NCI-H1694 (cell line): ENCODE results near the gene UNC119.

Source experiments
- DNase-seq: peaks from one replicate; lab custom pipeline; 2025; lab: John Stamatoyannopoulos, UW

The UNC119 gene

GRCh38 chr17:28573040-28573380 is 20.6 kb upstream of the UNC119 start:
- DNase-seq: no peak

GRCh38 chr17:28572259-28573039 is 20.0 kb upstream of the UNC119 start:
- no peak for DNase-seq

GRCh38 chr17:28571361-28572122 is 19.1 kb upstream of the UNC119 start, which contains the start of gene PIGS:
TSS of gene PIGS (minus strand) at chr17:28571524. CDS start at chr17:28571496, 28 bp downstream.
- peak; percentile 82 for DNase-seq

GRCh38 chr17:28570716-28571360 is 18.4 kb upstream of the UNC119 start:
- DNase-seq: peak; percentile 10

DNA sequence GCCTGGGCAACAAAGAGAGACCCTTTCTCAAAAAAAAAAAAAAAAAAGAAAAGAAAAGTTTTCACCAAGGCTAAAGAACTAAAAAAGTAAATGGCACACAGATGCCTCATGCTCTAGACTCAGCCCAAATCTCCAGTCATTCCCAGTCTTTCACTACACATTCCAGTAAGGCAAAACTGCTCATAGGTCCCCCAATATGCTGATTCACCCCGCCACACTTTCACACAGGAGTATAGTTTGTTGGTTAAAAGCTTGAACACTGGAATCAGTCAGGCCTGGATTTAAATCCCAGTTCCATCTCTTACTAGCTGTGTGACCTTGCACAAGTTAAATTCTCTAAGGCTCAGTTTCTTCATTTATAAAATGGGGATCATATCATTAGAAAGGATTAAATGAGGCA is 17.0 kb upstream of the UNC119 start:
- no peak for DNase-seq

- no peak for DNase-seq
Measured at GRCh38 chr17:28567604-28568003, 15.2 kb upstream of the UNC119 start.

DNA sequence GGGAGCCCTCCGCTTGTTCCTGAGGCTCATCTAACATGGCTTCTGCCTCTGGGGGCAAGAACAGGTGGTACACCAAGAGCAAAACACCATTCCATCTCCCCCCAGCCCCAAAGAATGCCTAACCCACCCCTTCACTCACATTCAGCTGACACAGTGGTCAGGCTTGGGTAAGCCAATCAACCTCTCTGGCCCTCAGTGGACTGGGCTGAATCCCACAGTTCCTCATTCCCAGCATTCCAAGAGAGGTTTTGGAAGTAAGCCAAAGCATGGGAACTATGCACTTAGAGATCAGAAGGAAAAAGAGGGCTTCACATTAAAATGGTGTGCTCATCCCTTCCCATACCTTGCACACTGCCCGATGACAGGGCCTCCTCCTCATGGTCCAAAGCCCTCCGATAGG is 11.1 kb upstream of the UNC119 start:
- no peak for DNase-seq

GRCh38 chr17:28555022-28555421 is 2.6 kb upstream of the UNC119 start:
- DNase-seq: no peak

DNA sequence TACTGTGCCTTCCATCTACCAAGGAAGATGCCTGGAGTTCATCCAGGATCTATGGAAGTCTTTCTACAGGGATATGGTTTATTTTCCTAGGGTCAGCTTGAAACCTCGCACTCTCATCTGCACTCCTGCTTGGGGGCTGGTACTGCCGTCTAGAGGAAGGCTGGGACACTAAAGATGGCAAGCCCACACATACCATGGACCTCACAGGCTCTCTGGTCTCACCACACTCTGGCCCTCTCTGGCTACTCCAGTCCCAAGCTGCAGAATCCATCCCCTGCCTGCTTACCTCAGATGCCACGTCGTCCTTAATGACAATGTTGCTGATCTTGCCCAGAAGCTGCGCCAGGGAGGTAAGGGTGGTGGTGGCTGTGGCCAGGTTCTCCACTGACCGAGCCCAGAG is 2.1 kb upstream of the UNC119 start:
- DNase-seq: peak; percentile 8

DNA sequence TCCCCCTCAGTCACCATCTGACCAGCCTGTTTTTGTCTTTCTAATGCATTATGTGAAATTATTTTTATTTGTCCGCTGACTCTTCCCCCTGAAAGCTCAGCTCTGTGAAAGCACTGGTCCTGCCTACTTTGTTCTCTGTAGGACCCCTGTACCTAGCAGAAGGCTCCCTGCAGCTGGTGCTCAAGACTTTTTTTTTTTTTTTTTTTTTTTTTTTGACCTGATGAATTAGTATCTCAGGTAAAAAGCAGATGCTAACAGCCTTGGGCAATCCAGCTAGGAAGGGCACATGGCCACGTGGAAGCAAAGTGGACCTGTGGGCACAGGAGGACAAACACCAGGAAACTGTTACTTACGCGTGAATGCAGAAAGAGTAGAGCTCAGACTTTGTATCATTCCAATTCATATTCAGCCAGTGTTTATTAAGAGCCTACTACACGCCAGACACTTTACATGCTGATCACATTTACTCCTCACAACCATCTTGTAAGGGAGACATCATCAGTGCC is 629 bp upstream of the UNC119 start:
- no peak for DNase-seq

- peak; percentile 12 for DNase-seq
Measured at GRCh38 chr17:28551421-28552175, 826 bp downstream of the UNC119 start.

GRCh38 chr17:28550858-28551257 is 1.6 kb downstream of the UNC119 start:
- no peak for DNase-seq

DNA sequence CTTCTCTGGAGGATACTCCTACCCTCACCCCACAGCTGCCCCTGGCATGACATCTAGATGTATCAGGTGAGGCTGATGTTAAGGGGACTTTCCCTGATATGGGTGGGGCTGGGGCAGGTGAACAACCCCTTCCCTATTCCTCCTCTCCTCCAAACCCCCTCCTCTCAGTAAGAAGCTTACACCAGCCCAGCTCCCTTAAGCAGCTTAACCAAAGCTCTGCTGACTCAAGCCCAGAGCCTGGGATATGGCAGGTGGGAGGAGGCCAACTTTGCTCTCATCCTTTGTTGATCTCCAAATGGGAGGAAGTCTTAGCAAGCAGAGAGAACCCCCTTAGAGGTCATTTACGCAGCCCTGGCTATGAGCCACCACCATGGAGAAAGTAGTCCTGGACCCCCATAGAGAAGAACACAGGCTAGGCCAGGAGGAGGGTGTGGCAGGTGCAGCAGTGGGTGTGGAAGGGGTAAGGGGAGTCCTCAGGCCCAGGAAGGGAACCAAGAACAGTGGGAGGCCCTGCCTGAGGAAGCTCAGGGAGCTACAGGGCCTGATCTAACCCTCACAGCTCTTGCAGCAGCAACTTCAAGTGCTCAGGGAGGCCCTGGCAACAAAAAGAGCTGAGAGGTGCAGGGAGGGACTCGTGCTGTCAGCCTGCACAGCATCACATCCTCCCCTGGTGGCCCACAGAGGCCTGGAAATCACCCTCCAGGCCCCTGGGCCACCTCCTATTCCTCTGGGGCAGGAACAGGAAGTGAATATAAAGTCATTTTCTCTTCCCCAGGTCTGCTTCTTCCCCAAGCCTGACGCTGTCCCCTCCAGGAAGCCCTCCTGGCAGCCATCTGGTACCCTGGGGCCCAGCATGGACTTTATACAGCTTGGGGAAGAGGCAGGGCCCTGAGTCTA is 2.9 kb downstream of the UNC119 start:
- no peak for DNase-seq

- no peak for DNase-seq
Measured at GRCh38 chr17:28548417-28549130, 3.9 kb downstream of the UNC119 start.

- DNase-seq: peak; percentile 49
Measured at GRCh38 chr17:28547623-28548416, 4.6 kb downstream of the UNC119 start.

GRCh38 chr17:28547096-28547622 is 5.3 kb downstream of the UNC119 start:
- DNase-seq: no peak

GRCh38 chr17:28545787-28546415 is 6.5 kb downstream of the UNC119 start:
- no peak for DNase-seq

DNA sequence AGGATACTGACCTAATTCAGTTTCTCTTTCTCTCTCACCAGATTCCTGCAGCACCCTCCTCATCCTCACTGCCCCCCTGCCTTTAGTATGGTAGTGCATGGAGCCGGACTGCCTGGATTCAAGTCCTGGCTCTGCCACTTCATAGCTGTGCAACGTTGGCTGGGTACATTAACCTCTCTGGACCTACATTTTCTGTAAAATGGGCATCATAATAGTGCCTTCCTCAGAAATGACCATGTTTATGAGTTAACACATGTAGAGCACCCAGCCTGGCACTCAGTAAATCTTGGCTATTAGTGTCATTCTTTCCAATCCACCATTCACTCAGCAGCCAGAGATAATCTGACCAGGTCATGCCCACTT is 7.3 kb downstream of the UNC119 start:
- DNase-seq: no peak
